HG03571 (cell line): ENCODE data around the gene NIPBL.
"Not testable (repeated sequence)": the region's sequence is repeated elsewhere in the genome, so short reads cannot be mapped to it uniquely, and the experiment has no call there.

Experiments
- ATAC-seq: cut with Tn5 transposase; IDR thresholded peaks from one replicate; pipeline ENCODE4 v1.9.1; 2021; ENCODE audit not compliant: unreplicated experiment

NIPBL gene

GRCh38 chr5:37082977-37083376 is 206.4 kb downstream of the NIPBL start:
- not testable (repeated sequence) for ATAC-seq

- ATAC-seq = not testable (repeated sequence)
Measured at GRCh38 chr5:37086026-37086425, 209.5 kb downstream of the NIPBL start.

DNA sequence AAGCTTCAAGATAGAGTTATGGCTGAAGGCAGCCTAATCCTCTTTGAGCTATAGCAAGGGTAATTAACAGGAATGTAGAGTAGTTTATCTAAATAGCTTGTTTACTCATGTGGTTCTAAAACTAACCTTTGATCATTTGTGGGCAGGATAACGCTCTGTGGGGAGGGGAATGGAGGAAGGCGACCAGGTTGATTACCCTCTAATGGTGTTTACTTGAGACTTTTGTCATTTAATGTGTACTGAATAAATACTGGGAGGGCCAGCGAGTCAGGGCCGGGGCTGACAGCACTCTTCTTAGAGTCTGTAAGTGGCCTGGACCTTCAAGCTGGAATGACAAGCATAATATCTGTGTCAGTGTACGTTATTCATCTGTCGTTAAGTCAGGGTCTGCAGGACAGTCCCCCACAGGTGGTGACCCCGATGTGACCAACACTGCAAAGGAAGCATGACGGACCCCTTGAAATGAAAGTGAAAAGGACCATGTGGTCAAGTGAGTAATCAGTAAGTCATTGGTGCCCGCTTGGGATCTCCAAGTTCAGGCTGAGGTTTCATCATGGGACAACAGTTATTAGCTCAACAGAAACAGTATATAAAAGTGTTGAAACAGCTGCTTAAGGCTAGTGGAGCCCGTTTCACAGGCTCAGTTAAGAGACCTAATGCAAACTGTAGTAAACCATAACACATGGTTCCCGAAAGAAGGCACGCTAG is 210.1 kb downstream of the NIPBL start:
- ATAC-seq = no peak

- ATAC-seq = no peak
Measured at GRCh38 chr5:37088009-37088408, 211.4 kb downstream of the NIPBL start.

GRCh38 chr5:37090123-37090726 is 213.7 kb downstream of the NIPBL start:
- ATAC-seq = no peak

DNA sequence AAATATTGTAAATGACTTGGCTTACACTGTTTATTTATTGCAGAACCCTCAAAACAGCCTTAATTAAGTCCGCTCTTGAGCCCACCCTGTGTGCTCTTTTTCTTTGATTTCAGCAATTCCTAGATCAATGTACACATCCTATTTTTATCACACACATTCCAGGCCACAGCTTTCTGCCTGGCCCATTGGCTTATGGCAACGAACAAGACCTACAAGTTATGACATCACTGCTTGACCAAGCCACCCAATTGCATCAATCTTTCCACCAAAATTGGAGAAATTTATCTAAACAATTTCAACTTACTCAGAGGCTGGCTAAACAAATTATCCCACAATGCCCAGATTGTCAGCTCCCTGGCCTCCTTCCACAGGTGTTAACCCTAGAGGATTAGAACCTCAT is 214.2 kb downstream of the NIPBL start:
- ATAC-seq = no peak

- ATAC-seq = not testable (repeated sequence)
Measured at GRCh38 chr5:37093795-37094194, 217.2 kb downstream of the NIPBL start.

GRCh38 chr5:37099267-37099666 is 222.7 kb downstream of the NIPBL start:
- not testable (repeated sequence) for ATAC-seq

GRCh38 chr5:37103302-37103701 is 226.7 kb downstream of the NIPBL start:
- no peak for ATAC-seq

DNA sequence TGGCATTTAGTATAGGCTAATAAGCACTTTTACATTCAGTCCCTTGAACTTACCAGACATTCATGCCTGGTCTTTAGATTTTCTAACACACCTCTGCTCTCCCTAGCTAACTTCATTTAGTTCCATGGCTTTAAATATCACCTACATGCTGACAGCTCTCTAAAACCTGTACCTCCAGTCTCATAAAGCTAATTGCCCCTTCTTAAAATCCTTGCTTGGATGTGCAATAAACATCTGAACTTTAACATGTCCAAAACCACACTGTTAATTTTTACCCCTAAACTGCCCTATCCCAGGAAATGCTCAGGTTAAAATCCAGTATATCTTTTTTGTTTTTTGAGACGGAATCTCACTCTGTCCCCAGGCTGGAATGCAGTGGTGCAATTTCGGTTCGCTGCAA is 232.8 kb downstream of the NIPBL start:
- ATAC-seq = no peak

- ATAC-seq = no peak
Measured at GRCh38 chr5:37110135-37110534, 233.6 kb downstream of the NIPBL start.

- ATAC-seq = peak; percentile 83
Measured at GRCh38 chr5:37111426-37112382, 235.1 kb downstream of the NIPBL start.

DNA sequence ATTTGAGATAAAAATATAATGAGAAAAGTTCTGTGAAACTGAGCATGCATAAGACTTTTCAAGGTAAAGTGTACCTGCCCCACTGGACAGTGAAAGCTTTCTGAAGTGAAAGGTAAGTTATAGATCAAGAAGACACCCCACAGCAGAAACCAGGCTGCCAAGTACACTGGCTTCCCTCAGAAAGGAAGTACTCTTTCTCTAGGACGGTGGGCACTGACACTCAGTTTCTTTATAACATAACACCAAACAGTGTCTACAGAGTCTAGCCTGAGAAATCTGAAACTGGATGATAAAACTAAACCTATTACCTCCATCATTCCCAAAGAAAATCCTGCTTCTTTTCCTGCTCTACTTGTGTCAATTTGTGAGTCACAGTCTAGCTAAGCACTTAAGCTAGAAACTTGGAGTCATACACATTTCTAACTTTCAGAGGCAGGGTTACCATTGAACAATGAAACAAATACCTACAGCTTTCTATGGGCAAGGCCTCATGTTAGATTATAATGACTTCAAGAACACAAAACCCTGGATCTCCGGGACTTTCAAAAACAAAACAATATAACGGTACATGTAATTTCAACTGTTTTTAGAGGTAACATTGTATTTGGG is 235.9 kb downstream of the NIPBL start:
- ATAC-seq = no peak
